Raji (cell line): ENCODE measurements around the gene VPS41.

ENCODE experiments used
- POLR2A ChIP-seq: IDR thresholded peaks from 2 replicates; pipeline ENCODE4 v1.6.1; 2011; ENCODE audit warnings: low read depth, low read length, control low read depth; ENCODE audit not compliant: insufficient read depth

VPS41 gene

DNA sequence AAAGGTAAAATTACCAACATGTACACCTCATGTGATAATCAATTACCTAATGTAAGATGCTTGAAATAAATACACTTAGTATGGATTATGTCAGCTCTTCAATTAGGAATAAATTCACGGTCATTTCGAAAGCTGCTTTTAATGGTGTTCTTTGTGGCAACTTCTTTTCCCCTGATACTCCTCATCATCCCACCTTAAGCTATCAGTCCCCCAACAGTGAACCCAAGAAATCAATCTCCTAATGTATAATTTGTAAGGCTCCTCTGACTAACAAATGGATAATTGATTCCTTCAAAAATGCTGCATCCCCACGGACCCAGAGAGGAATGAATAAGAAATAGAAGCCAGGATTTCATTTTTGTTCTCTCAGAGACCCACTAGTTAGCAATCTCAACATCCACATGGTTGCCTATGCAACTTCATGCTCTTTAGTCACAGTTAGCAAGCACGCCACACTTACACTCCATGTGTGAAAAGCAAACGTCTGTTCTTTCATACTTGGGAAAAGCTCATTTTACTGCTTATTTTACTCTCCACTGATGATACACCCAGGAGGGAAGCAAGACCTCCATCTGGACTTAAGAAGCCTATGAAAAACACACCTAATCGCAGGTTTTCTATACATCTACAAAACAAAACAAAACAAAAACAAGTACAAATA is 70.1 kb downstream of the VPS41 start:
- TF ChIP-seq POLR2A: no peak

DNA sequence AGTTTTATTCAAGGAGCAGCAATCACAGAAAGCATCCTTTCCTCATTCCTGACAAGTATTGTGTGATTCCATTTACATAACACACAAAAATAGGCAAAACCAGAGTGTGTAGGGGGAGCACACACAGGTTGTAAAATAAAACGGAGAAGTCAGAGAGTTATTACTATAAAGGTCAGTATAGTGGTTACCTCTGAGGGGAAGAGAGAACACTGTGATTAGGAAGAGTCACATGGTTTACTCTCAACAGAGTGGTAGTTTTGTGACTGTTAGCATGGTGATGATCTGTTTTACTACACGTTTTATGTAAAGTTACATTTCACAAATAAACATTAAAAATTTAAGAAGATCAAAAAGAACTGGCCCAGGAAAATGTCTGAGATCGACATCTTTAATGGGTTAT is 74.6 kb downstream of the VPS41 start:
- TF ChIP-seq POLR2A: no peak

GRCh38 chr7:38833329-38833728 is 75.7 kb downstream of the VPS41 start:
- no peak for TF ChIP-seq POLR2A

DNA sequence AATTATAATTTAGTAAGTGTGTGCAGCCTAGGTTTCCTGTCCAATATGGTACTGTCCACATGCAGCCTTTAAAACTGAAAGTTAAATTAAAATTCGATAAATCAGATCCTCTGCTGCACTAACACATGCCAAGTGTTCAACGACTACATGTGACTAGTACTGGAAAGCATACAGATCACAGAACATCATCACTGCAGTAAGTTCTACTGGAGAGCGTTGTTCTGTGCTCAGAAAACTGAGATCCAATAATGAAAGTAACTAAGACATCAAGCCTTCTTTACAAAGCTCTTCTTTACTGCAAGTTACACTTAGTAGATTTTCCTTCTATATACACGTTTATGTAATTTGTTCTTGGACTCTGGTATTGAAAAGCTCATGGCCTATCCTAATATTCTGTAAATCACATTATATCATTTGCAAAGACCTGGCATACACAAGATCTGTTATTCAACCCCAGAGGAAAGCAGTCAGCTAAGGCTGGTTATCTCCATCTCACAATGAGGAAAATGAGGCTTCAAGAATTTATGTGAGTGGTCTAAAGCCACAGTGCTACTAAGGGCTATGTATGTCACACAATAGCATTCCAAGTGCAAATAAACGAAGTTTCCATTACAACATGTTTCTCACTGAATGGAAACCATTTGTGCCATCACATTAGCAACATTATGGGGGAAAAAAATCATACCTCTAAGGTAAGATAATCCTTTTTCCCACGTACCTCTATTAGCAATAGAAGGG is 77.6 kb downstream of the VPS41 start:
- TF ChIP-seq POLR2A: no peak

GRCh38 chr7:38830826-38831225 is 78.2 kb downstream of the VPS41 start:
- TF ChIP-seq POLR2A: no peak

GRCh38 chr7:38829488-38830165 is 79.4 kb downstream of the VPS41 start:
- TF ChIP-seq POLR2A: no peak

DNA sequence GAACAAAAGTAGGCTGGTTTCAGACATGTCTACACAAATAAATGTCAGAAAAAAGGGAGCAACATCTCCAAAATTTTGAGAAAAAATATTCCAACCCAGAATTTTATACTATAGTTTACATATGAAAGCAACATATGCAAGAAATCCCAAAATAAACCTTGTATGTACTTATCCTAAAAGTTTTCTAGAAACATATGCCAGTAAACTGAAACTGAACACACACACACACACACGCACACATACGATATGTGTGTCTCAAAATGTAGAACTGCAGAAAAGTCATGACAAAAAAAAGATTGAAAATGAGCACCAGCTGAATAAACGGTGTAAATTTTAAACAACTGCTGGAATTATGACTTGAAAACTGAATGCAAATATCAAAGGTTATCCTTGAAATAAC is 81.0 kb downstream of the VPS41 start:
- TF ChIP-seq POLR2A: no peak

DNA sequence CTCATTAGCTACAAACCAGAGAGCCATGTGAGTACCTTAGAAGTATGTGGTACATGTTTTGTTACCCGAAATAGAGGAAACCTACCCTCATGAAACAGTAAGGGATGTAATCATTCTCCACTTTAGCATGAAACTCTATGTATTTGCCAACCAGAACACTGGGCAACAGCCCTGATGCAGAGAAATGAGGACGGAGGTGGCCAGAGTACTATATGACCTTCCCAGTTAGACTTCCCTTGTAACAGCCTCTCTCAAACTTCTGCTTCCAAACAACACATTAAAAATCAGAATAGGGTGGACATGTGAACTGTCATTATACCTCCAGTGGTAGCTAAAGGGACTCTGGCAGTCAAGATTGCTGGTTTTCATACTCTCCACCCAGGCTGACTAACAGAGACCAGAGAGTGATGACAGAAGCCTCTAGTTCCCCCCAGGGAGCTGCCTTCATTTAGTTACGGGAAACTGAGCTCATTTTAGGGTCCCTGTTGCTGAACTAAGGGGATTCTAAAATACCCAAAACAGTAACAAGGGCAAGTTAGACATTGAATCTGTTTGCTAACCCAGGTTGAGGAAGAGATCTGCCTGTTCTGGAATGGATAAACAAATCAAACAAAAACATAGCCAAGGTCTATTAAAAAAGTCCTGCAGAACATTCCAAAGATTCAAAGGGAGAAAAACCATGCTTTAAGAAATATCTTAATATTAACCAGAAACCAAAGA is 83.1 kb downstream of the VPS41 start:
- no peak for TF ChIP-seq POLR2A

DNA sequence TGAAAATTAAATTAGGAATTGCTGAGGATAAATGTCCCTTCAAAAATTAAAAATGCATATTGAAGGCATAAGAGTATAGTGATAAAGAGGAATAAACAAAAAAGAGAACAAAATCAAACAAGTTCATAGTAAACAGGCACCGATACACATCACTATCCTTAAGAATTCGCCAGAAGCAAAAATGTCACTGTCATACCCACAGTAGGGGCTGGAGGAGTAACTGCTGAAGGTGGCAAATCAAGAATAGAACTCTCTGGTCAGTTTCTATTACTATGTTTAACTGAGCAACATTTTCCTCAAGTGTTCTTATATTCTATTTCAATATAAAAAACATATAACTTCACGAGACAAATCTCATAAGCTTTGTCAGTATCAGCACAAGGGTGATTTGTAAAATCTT is 84.0 kb downstream of the VPS41 start:
- no peak for TF ChIP-seq POLR2A

DNA sequence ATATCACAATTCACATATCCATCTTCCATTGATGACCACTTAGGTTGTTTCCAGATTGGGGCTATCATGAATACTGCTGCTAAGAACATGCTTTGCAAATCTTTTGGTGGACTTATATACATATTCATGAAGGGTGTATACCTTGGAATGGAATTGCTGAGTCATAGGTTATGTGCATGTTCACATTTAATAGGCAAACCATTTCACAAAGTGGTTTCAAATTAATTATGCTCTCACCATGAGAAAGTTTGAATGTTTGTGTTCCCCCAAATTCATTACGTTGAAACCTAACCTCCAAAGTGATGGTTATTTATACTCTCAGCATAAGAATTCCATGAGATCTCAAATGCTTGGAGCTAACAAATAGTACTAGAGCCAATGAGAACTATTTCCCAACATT is 86.4 kb downstream of the VPS41 start:
- no peak for TF ChIP-seq POLR2A

- TF ChIP-seq POLR2A: no peak
These were observed 88.4 kb downstream of the VPS41 start for GRCh38 chr7:38820571-38820970.

- no peak for TF ChIP-seq POLR2A
These were observed 89.5 kb downstream of the VPS41 start for GRCh38 chr7:38819463-38819862.

DNA sequence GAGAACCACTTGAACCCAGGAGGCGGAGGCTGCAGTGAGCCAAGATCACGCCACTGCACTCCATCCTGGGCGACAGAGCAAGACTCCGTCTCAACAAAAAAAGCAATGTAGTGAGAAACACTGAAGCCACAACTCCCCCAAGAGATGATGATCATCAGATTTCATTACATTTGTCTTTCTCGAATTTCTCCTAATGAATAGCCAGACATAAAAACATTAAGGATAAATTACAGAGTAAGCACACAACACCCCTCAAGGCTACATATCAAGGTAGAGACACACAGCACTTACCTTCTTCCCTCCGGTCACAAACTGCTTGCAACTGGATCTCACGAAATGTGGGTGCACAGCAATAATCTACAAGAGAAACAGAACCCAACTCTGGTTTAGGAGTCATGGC is 91.5 kb downstream of the VPS41 start:
- TF ChIP-seq POLR2A: no peak

GRCh38 chr7:38813768-38814167 is 95.2 kb downstream of the VPS41 start:
- TF ChIP-seq POLR2A: no peak

GRCh38 chr7:38806912-38807311 is 102.1 kb downstream of the VPS41 start:
- no peak for TF ChIP-seq POLR2A
